HG02870 (cell line): ENCODE data around the gene SMAD3.
"Not testable (repeated sequence)": the region's sequence is repeated elsewhere in the genome, so short reads cannot be mapped to it uniquely, and the experiment has no call there.

Source experiments
- ATAC-seq: cut with Tn5 transposase; IDR thresholded peaks from one replicate; pipeline ENCODE4 v1.9.1; 2021; ENCODE audit warnings: mild to moderate bottlenecking, moderate library complexity; ENCODE audit not compliant: unreplicated experiment

SMAD3 gene

GRCh38 chr15:67138891-67139855, 73.8 kb downstream of the SMAD3 start:
- ATAC-seq: no peak

- ATAC-seq: peak; percentile 93
Observed at GRCh38 chr15:67140078-67140833, 74.9 kb downstream of the SMAD3 start.

- no peak for ATAC-seq
Observed at GRCh38 chr15:67142092-67142766, 76.8 kb downstream of the SMAD3 start.

- no peak for ATAC-seq
Observed at GRCh38 chr15:67142767-67143100, 77.3 kb downstream of the SMAD3 start.

GRCh38 chr15:67143646-67144045, 78.2 kb downstream of the SMAD3 start:
- ATAC-seq: no peak

- no peak for ATAC-seq
Observed at GRCh38 chr15:67144609-67145311, 79.4 kb downstream of the SMAD3 start.

GRCh38 chr15:67145312-67145610, 79.9 kb downstream of the SMAD3 start:
- no peak for ATAC-seq

- ATAC-seq: no peak
Observed at GRCh38 chr15:67145710-67146109, 80.3 kb downstream of the SMAD3 start.

- no peak for ATAC-seq
Observed at GRCh38 chr15:67146234-67146633, 80.8 kb downstream of the SMAD3 start.

- no peak for ATAC-seq
Observed at GRCh38 chr15:67146875-67147381, 81.5 kb downstream of the SMAD3 start.

GRCh38 chr15:67147396-67147949, 82.1 kb downstream of the SMAD3 start:
- ATAC-seq: no peak

GRCh38 chr15:67148196-67148701, 82.8 kb downstream of the SMAD3 start:
- ATAC-seq: no peak

- no peak for ATAC-seq
Observed at GRCh38 chr15:67149068-67149772, 83.8 kb downstream of the SMAD3 start.

- no peak for ATAC-seq
Observed at GRCh38 chr15:67149773-67150022, 84.3 kb downstream of the SMAD3 start.

- no peak for ATAC-seq
Observed at GRCh38 chr15:67150023-67150860, 84.8 kb downstream of the SMAD3 start.

- no peak for ATAC-seq
Observed at GRCh38 chr15:67152429-67152828, 87.0 kb downstream of the SMAD3 start.

- ATAC-seq: not testable (repeated sequence)
Observed at GRCh38 chr15:67153044-67153443, 87.6 kb downstream of the SMAD3 start.

- ATAC-seq: no peak
Observed at GRCh38 chr15:67154249-67154648, 88.8 kb downstream of the SMAD3 start.

GRCh38 chr15:67156426-67156825, 91.0 kb downstream of the SMAD3 start:
- no peak for ATAC-seq
